Heart left ventricle (tissue), 16 donors: ENCODE results near the gene CXCL3. TPM values are rescaled to one million over a fixed set of nuclear protein-coding genes. Genes with fewer than 3 reads are reported as not detected.
A peak's percentile ranks its signal among the peaks of the same experiment; 100 is the strongest.

ENCODE experiments used
- ATAC-seq, 4 donors: fragments of 200-7000 bp; cut with Tn5 transposase; one replicate each; pipeline ENCODE4 v1.9.1; 2020 to 2022; ENCODE audit warnings: moderate library complexity in 4 of 4, mild to moderate bottlenecking in 3 of 4, moderate number of reproducible peaks in 1 of 4
- DNase-seq, 5 donors: peaks; one replicate each; pipeline ENCODE4 v3.0.0-alpha.2; 2020
- H3K27ac ChIP-seq, 12 donors: fragments of 200-600 bp; sonication (generic) in 4 of 12; one replicate each; pipeline versions ENCODE4 v1.5.0 to v1.8.0; 2016 to 2022; ENCODE audit warnings: mild to moderate bottlenecking in 2 of 12
- H3K27me3 ChIP-seq, 9 donors: fragments of 200-600 bp; sonication (generic) in 2 of 9; one replicate each; pipeline versions ENCODE4 v1.5.1 to v1.8.0; 2016 to 2022; ENCODE audit warnings: mild to moderate bottlenecking in 3 of 9
- H3K36me3 ChIP-seq, 9 donors: fragments of 200-600 bp; sonication (generic) in 2 of 9; one replicate each; pipeline versions ENCODE4 v1.5.0 to v1.8.0; 2018 to 2022; ENCODE audit warnings: mild to moderate bottlenecking in 2 of 9
- H3K4me1 ChIP-seq, 12 donors: fragments of 200-600 bp; sonication (generic) in 4 of 12; one replicate each; pipeline versions ENCODE4 v1.5.0 to v1.8.0; 2016 to 2022; ENCODE audit warnings: mild to moderate bottlenecking in 3 of 12
- H3K4me3 ChIP-seq, 12 donors: fragments of 200-600 bp; sonication (generic) in 4 of 12; one replicate each; pipeline versions ENCODE4 v1.5.0 to v1.8.0; 2017 to 2022; ENCODE audit warnings: mild to moderate bottlenecking in 9 of 12, moderate library complexity in 4 of 12
- H3K9me3 ChIP-seq, 12 donors: fragments of 200-600 bp; sonication (generic) in 4 of 12; one replicate each; pipeline versions ENCODE4 v1.5.0 to v1.8.0; 2016 to 2022; ENCODE audit warnings: mild to moderate bottlenecking in 1 of 12
- POLR2A ChIP-seq, 2 donors: fragments of 450-650 bp; IDR thresholded peaks; one replicate each; pipeline ENCODE4 v1.6.1; 2017; ENCODE audit warnings: antibody characterized with exemption in 2 of 2, mild to moderate bottlenecking in 2 of 2, moderate library complexity in 2 of 2
- WGBS, 4 donors: extraction: QIAGEN DNeasy Blood & Tissue Kit in 2 of 4; methylation state at CpG; one replicate each; pipeline versions ENCODE4 v1.1.5 to v1.1.7; 2013 to 2018; 5-methylcytosine and 5-hydroxymethylcytosine counted together
- intact Hi-C, 10 donors: fragments of 100-400 bp; cut with DNase I; formaldehyde crosslinking; loops; one replicate each; pipeline versions ENCODE4 v1.11.1 to v1.14.2; 2022
- polyA plus RNA-seq, 2 donors: library from polyadenylated mRNA; stranded (reverse); fragments of 200-250 nt; gene quantifications; one replicate each; pipeline ENCODE4 v1.2.3, GENCODE V29; 2013
- total RNA-seq, 9 donors: library from RNA; depleted of rRNA in 2 of 9; stranded (reverse); fragments of >200 nt in 2 of 9; fragmentation: NEBNext Ultra II Directional in 3 of 9; extraction: Animal tissue kit (Norgen Biotek cat#: 25700) in 3 of 9; gene quantifications; one replicate each; pipeline versions ENCODE4 v1.1.0 to v1.2.4, GENCODE V29; 2016 to 2023
- TF ChIP-seq, protein P1 (sequence below), 12 donors: fragments of 200-600 bp; sonication (generic) in 4 of 12; IDR thresholded peaks; one replicate each; pipeline versions ENCODE4 v1.5.0 to v1.8.0; 2018 to 2022; ENCODE audit warnings: antibody characterized with exemption in 12 of 12, mild to moderate bottlenecking in 5 of 12
- donor health status: ischemic (EF 13 %, LVEDD 7.1; RV severe dilation, severe dysfunction).
- donor health status: healthy with polysubstance abuse.
- donor health status: DM: no; HTN: yes; CAD: no.
- donor health status: DM: no; HTN: no; CAD: no.
- donor health status: ischemic (EF 25% LVEDD 6.9; RV normal size, moderate dysfunction).
- donor health status: ischemic (EF 25% LVEDD 5.7; RV mildly dilated, moderate dysfunction).
- donor health status: healthy.
- donor health status: DM: yes; HTN: yes; CAD: no.
- donor health status: ischemic (EF 35%, LVEDD 5.7; RV mildly dilated, moderate dysfunction).
- donor health status: nonischemic (EF 11% LVEDD 7.7; RV severe dilation, severe dysfunction).
- donor health status: DM: yes; HTN: yes; CAD: no.
- donor health status: PGD.
- donor health status: ischemic (EF 29% LVEDD 5.4; RV normal size, mild dysfunction).
- donor health status: nonischemic (EF 23%, LVEDD 6.1; RV moderate dilation, normal function).

The CXCL3 gene
- total and polyA plus RNA-seq, 11 donors = 0.32 to 8.9 (median 0.89) TPM; not detected in 2

DNA sequence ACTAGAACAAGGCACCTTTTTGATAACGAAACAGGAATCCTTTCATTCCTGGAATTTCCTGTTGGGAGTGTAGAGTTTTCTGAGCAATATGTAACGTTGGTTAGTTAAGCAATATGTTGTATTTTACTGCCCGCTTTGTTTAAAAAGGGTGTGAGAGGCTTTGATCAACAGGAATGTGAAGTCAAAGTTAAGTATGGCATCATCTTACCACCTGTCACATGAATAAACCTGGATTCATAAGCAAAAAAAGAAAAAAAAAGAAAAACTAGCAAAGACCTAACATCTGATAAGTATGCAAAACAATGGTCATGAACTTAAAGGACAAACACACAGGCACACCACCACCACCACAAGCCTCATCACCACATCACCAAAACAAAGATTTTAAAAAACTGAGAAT is 33.0 kb downstream of the CXCL3 start:
- WGBS, 4 donors = 47 to 55% (median 53%) methylated on average over 3 of the region's 3 CpGs
- no peak for TF ChIP-seq POLR2A (IDR thresholded peaks at IDR 0.05)
- TF ChIP-seq, protein P1, sequence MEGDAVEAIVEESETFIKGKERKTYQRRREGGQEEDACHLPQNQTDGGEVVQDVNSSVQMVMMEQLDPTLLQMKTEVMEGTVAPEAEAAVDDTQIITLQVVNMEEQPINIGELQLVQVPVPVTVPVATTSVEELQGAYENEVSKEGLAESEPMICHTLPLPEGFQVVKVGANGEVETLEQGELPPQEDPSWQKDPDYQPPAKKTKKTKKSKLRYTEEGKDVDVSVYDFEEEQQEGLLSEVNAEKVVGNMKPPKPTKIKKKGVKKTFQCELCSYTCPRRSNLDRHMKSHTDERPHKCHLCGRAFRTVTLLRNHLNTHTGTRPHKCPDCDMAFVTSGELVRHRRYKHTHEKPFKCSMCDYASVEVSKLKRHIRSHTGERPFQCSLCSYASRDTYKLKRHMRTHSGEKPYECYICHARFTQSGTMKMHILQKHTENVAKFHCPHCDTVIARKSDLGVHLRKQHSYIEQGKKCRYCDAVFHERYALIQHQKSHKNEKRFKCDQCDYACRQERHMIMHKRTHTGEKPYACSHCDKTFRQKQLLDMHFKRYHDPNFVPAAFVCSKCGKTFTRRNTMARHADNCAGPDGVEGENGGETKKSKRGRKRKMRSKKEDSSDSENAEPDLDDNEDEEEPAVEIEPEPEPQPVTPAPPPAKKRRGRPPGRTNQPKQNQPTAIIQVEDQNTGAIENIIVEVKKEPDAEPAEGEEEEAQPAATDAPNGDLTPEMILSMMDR (IDR thresholded peaks at IDR 0.05) = no peak
- no peaks in the 10 kb centered on the region for H3K27me3 ChIP-seq
- peaks cover 0 to 13% (median 0%) of the 10 kb centered on the region in 12 donors for H3K4me1 ChIP-seq
- ATAC-seq (no peak), DNase-seq (no peak)
- H3K36me3 ChIP-seq = no peaks in the 10 kb centered on the region
- H3K27ac ChIP-seq = no peak overlapping the region
- no peaks in the 10 kb centered on the region for H3K9me3 ChIP-seq
- intact Hi-C loops = no loop called here
- H3K4me3 ChIP-seq = no peak overlapping the region

- Histone ChIP-seq H3K4me1 (peaks cover 0 to 13% (median 0%) of the 10 kb centered on the region in 12 donors), H3K27ac (no peak overlapping the region), H3K9me3 (no peaks in the 10 kb centered on the region), H3K27me3 (no peaks in the 10 kb centered on the region), H3K36me3 (no peaks in the 10 kb centered on the region), H3K4me3 (no peak overlapping the region)
- TF ChIP-seq, protein P1 (IDR thresholded peaks at IDR 0.05) = no peak
- TF ChIP-seq POLR2A (IDR thresholded peaks at IDR 0.05) = no peak
- DNase-seq (no peak), ATAC-seq (no peak)
- 55 to 59% (median 57%) methylated on average over 4 of the region's 4 CpGs for WGBS, 4 donors
- intact Hi-C loops = no loop called here
Measured at GRCh38 chr4:74004668-74005067, 33.8 kb downstream of the CXCL3 start.

DNA sequence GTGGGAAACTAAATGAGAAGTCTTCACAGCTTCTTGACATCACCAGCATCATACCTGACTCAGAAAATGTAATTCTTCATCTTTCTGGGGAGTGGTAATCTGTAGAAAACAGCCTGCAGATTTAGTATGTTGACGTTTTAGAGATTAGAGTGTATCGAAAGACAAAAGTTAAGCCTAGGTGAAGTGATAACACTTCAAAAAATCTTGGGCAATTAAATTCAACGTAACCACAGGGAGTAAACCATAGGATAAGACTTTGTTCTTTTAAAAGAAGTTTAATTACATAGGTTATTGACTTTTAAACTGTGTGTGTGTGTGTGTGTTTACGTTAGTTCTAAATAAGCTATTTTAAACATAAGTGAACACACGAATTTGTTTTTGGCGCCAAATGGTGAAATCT is 38.2 kb downstream of the CXCL3 start:
- no peaks in the 10 kb centered on the region for H3K36me3 ChIP-seq
- 85 to 86% (median 86%) methylated on average over 6 of the region's 6 CpGs for WGBS, 4 donors
- peaks cover 0 to 31% (median 3%) of the 10 kb centered on the region in 9 donors for H3K27me3 ChIP-seq
- no peaks in the 10 kb centered on the region for H3K9me3 ChIP-seq
- intact Hi-C loops = no loop called here
- DNase-seq (no peak), ATAC-seq (no peak)
- peaks cover 0 to 10% (median 0%) of the 10 kb centered on the region in 12 donors for H3K4me1 ChIP-seq
- H3K4me3 ChIP-seq = no peak overlapping the region
- no peak for TF ChIP-seq POLR2A (IDR thresholded peaks at IDR 0.05)
- TF ChIP-seq, protein P1 (IDR thresholded peaks at IDR 0.05) = no peak
- H3K27ac ChIP-seq = no peak overlapping the region

GRCh38 chr4:73998040-73999011 is 40.2 kb downstream of the CXCL3 start, which contains the start of gene CXCL5:
Gene CXCL5, minus strand, starts transcription at chr4:73998677. Its CDS starts 96 bp downstream, at chr4:73998581.
- intact Hi-C loops = no loop called here
- DNase-seq (peak; percentile 23 to 67 (median 31)), ATAC-seq (peak; percentile 55 to 86 (median 68))
- Histone ChIP-seq H3K4me3 (peak within 1 kb of the TSS in 10 of 12 donors; percentile 33 to 48 (median 38)), H3K9me3 (no peaks in the 10 kb centered on the region), H3K27me3 (peaks cover 0 to 31% (median 3%) of the 10 kb centered on the region in 9 donors), H3K36me3 (no peaks in the 10 kb centered on the region), H3K27ac (no peak within 1 kb of the TSS), H3K4me1 (peaks cover 0 to 10% (median 0%) of the 10 kb centered on the region in 12 donors)
- WGBS, 4 donors = 6 to 12% (median 8%) methylated on average over 29 to 46 of the region's 46 CpGs
- TF ChIP-seq, protein P1 (IDR thresholded peaks at IDR 0.05) = peak in 6 of 12 donors; percentile 14 to 25 (median 17)
- TF ChIP-seq POLR2A (IDR thresholded peaks at IDR 0.05) = no peak
